Measurements from ENCODE around the gene PEA15.

PEA15 gene

DNA sequence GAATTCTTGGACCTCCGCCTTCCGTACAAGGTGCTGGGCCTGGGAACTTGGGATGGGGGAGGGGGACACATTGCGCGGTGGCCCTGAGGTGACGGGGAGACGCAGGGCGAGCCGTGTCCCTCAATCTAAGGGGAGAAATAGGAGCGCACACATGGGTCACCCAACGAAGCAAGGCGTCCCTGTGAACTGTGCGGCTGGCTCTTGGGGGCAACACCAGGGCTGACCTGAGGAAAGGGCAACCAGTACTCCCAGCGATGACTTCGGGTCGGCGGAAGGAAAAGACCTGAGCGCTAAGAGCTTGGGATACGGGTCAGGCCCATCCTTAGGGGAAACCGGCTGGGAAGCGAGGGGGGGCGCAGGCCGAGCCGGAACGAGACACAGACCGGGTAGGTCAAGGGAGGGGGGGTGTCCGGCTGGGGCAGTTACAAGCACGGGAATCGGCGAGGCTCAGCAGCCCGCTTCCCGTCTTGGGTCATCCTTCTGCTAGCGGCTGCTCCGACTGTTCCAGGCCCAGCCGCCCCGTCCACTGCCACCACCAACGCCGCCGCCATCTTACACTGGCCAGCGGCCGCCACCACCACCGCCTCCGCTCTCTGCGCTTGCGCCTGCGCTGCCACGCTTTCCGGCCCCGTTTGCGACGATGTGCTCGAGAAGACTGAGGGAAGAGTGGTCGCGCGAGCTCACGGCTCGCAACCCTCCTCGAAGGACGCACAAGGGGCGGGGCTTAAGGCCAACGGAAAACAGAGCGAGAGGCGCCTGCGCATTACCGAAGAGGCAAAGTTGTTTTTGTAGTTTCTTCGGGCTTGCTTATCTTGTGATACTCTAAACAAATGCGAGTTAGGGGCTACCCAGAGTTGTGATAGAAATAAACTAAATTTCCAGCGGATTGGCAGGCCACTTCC lies 57.0 kb downstream of the PEA15 start, which contains the start of gene DCAF8:
Gene DCAF8 (minus strand): TSS at position 657 of the 902 bp plus-strand sequence. CDS start 18,541 bp downstream, outside the sequence.
- peak within 1 kb of the TSS; percentile 97 for H3K27ac ChIP-seq
- TF ChIP-seq CTCF (conservative IDR thresholded peaks at IDR 0.05) = no peak

GRCh38 chr1:160264795-160265307 lies 59.7 kb downstream of the PEA15 start:
- no peak overlapping the region for H3K27ac ChIP-seq
- no peak for TF ChIP-seq CTCF (conservative IDR thresholded peaks at IDR 0.05)

Data from VCaP (cell line).